Fibroblast of villous mesenchyme (primary cell): ENCODE measurements around the gene ZNF862. TPM values are rescaled to one million over a fixed set of nuclear protein-coding genes. Genes with fewer than 3 reads are reported as not detected.
"Not testable (repeated sequence)": the region's sequence is repeated elsewhere in the genome, so short reads cannot be mapped to it uniquely, and the experiment has no call there.

Experiments
- DNase-seq: peaks from one replicate; pipeline ENCODE4 v3.0.0-alpha.2; 2010; ENCODE audit warnings: low read depth
- H3K4me3 ChIP-seq: 2 replicates; pipeline ENCODE4 v1.5.1; 2011; ENCODE audit warnings: low read depth, mild to moderate bottlenecking, low read length
- CTCF ChIP-seq: IDR thresholded peaks from 2 replicates; pipeline ENCODE4 v1.5.1; 2012; ENCODE audit warnings: low read depth, mild to moderate bottlenecking, low read length; ENCODE audit not compliant: insufficient read depth
- total RNA-seq: library from RNA; depleted of rRNA; stranded (reverse); fragments of >200 nt; gene quantifications from 2 replicates; pipeline ENCODE4 v1.2.3, GENCODE V29; 2012

The ZNF862 gene
- total RNA-seq, 1 donor, result 8.2 TPM

DNA sequence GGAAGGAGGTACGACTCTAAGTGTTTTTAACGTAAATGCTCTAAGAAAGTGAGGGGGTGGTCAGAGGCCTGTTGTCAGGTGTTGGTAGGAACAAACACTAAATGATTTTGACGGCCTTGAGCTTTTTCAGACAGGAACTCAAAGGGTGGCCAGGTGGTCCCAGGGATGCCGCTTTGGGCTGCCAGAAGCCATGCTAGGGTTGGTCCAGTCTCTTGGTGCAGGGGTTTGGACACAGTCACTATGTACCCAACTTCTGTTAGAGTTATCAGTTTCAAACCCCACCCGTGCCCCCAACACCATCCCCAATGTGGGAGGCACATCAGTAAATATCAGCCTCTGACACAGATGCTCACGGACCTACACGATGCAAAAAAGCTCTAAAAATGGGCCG lies 44.9 kb downstream of the ZNF862 start:
- no peak for TF ChIP-seq CTCF
- H3K4me3 ChIP-seq, result no peak overlapping the region
- no peak for DNase-seq

- peak; percentile 76 for TF ChIP-seq CTCF
- no peak overlapping the region for H3K4me3 ChIP-seq
- DNase-seq, result peak; percentile 29
Observed at GRCh38 chr7:149883452-149883861, 45.3 kb downstream of the ZNF862 start.

DNA sequence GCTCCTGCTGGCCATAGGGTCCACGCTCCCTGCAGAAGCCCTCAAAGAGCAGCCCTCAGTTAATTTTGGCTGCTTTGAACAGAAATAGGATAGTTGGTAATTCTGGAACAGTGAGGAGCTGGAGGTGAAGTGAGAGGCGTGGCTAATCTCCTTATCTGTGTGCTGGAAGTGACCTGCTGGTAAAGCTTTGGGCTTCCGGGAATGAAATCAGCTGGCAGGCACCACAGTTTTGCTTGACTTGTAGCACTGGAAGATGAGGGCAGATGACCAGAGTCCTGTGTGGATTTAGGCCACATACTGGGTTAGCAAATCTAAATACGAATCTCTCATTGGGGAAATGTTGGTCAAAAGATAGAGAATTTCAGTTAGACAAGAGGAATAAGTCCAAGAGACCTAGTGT lies 45.8 kb downstream of the ZNF862 start:
- no peak for DNase-seq
- TF ChIP-seq CTCF, result no peak
- H3K4me3 ChIP-seq, result no peak overlapping the region

DNA sequence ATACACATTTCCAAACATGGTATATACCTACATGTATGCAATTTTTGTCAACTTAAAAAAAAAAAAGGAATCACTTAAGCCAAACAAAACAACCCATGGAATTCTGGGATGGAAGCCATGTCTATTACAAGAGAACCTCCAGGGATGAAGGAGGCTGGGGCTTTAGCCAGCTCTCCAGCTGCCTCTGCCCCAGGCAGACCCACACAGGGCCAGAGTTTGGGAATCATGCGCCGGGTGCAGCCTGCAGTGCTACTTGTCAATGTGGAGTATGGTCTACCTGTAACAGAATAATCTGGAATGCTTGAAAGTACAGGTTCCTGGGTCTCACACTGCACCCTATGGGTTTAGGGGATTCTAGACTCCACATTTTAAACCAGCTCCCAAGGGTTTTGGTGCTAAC lies 46.4 kb downstream of the ZNF862 start:
- H3K4me3 ChIP-seq, result no peak overlapping the region
- TF ChIP-seq CTCF, result no peak
- DNase-seq, result no peak

DNA sequence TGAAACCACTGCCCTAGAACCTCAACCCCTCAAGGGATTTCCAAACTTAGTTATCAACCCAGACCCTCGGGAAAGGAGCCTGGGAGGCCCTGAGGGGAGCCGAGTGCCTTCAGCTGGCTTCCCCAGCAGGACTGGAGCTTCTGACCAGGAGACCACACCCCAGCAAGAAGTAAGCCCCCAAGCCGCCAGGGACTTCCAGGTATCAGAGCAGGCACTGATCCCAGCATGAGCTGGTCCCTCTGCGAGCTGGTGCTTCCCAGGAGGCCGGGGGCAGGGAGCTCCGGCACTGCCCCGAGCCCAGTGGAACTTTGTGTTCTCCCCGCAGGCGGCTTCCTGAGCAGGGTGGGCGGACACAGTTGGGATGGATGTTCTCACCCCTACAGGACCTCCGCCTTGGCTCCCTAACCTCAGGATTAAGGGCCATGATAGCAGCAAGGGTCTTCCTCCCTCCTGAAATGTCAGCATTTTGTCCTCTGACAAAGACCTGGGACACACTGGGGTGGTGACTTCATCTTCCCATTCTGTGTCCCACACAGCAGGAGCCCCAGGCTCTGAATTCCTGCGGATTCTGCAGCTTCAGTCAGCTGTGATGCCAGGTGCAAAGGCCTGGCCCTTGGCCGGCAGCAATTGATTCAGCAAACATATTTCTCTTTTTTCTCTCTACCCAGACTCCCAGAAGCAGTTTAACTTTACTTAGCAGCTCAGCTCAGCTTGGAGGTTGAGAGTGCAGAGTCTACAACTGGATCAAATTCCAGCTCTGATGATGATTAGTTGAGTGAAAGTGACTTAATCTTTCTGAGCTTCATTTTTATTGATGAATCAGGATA lies 47.2 kb downstream of the ZNF862 start:
- H3K4me3 ChIP-seq, result no peak overlapping the region
- DNase-seq, result no peak
- TF ChIP-seq CTCF, result no peak

GRCh38 chr7:149886018-149886415 lies 47.8 kb downstream of the ZNF862 start:
- no peak overlapping the region for H3K4me3 ChIP-seq
- DNase-seq, result no peak
- no peak for TF ChIP-seq CTCF

DNA sequence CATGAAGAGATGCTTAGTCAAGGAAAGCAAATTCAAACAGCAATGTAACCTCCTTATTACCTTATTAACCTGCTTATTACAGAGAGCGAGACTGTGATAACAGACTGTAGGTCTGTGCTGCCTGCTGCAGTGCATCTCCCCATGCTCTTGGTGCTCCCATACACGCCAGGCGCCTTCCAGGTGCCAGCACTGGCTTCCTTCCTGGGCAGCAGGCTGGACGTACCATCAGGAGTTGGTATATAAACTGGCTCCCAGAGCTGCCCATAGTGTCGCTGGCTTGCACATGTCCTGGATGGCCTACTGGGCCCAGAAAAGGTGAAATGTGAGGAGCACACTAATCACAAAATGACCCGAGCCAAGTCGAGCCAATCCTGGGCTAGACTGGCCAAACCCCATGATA lies 49.1 kb downstream of the ZNF862 start:
- no peak for TF ChIP-seq CTCF

DNA sequence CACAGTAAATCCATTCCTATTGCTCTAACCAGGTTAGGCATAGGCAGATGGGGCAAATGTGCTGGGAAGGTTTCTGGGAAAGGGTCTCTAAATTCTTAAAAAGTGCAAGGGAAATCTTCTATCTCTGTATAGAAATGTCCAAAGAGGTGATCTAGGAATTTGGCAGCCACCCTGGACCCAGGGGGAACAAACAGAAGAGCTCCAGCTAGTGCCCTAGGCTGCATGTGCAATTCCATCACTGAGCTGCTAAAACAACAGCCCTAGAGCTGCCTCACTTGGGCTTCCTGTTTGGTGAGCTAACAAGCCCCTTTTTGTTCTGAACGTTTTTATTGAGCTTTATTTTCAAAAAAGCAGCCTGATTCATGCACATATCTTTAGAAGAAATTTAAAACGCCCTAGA lies 52.5 kb downstream of the ZNF862 start:
- DNase-seq, H3K4me3 ChIP-seq: not testable (repeated sequence)

More for the DNA sequence above, 49.1 kb downstream of the ZNF862 start:
- no peak overlapping the region for H3K4me3 ChIP-seq
- no peak for DNase-seq

DNA sequence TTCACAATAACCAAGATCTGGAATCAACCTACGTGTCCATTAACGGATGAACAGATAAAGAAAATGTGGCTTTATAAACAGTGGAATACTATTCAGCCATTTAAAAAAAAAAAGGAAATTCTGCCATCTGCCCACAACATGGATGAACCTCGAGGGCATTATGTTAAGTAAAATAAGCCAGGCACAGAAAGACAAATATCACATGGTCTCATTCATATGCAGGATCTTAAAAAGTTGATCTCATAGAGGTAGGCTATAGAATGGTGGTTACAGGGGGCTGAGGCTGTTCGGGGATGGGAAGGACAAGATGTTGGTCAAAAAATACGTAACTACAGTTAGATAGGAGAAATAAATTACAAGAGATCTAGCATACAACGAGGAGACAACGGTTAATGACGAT lies 56.8 kb downstream of the ZNF862 start:
- not testable (repeated sequence) for H3K4me3 ChIP-seq, DNase-seq

- H3K4me3 ChIP-seq, DNase-seq: not testable (repeated sequence)
Observed at GRCh38 chr7:149907776-149908376, 69.7 kb downstream of the ZNF862 start.
